Endothelial cell of umbilical vein (primary cell): Measurements from ENCODE around the gene MAPKBP1. TPM values are rescaled to one million over a fixed set of nuclear protein-coding genes. Genes with fewer than 3 reads are reported as not detected.

ENCODE experiments used
- BruUV-seq: library from RNA; stranded (reverse); fragments of 400-500 nt; replicated peaks from 2 replicates; lab custom pipeline; 2021; lab: Mats Ljungman, UMichigan
- CTCF ChIA-PET: fragments of 300-600, 350-600 bp; sonication (Branson Sonifier 250); formaldehyde crosslinking; loops from one replicate; lab custom pipeline; 2021; ENCODE audit warnings: antibody characterized with exemption, inconsistent platforms; lab: Charles Lee
- POLR2A ChIA-PET: fragments of 300-600, 350-600 bp; sonication (Branson Sonifier 250); formaldehyde crosslinking; loops from one replicate; lab custom pipeline; 2021; ENCODE audit warnings: antibody characterized with exemption, inconsistent platforms; lab: Charles Lee
- DNase-seq: peaks from one replicate; pipeline ENCODE4 v3.0.0-alpha.2; 2011; ENCODE audit warnings: low read depth, low spot score
- FAIRE-seq: peaks from 2 replicates; lab custom pipeline; 2011; peaks lifted over from hg19 to GRCh38; lab: Jason Lieb, UNC
- H2AFZ ChIP-seq: 2 replicates; pipeline ENCODE4 v1.6.0; 2012; ENCODE audit warnings: low read depth, low read length, control low read depth, inconsistent platforms
- H3K27ac ChIP-seq: 2 replicates; pipeline ENCODE4 v1.5.1; 2011; ENCODE audit warnings: low read depth, mild to moderate bottlenecking, control low read depth, low read length, moderate library complexity; ENCODE audit not compliant: insufficient read depth
- H3K27me3 ChIP-seq, 2 experiments: 2 replicates each; pipeline versions ENCODE4 v1.6.0 to v1.6.1; 2011; ENCODE audit warnings: low read length in 2 of 2, mixed read lengths in 1 of 2; ENCODE audit not compliant: control insufficient read depth in 2 of 2, insufficient read depth in 2 of 2
- H3K36me3 ChIP-seq, 2 experiments: 2 replicates in 1 of 2; 3 replicates in 1 of 2; pipeline ENCODE4 v1.5.1; 2011; ENCODE audit warnings: low read length in 2 of 2, mild to moderate bottlenecking in 1 of 2, moderate library complexity in 1 of 2; ENCODE audit not compliant: control insufficient read depth in 2 of 2, insufficient read depth in 2 of 2; ENCODE audit errors: extremely low read depth in 1 of 2
- H3K4me1 ChIP-seq: 3 replicates; pipeline ENCODE4 v1.5.1; 2011; ENCODE audit warnings: mild to moderate bottlenecking, low read length; ENCODE audit not compliant: control insufficient read depth, insufficient read depth; ENCODE audit errors: extremely low read depth
- H3K4me2 ChIP-seq: 2 replicates; pipeline ENCODE4 v1.6.1; 2011; ENCODE audit warnings: low read length, control low read depth, mixed read lengths; ENCODE audit not compliant: insufficient read depth
- H3K4me3 ChIP-seq, 3 experiments: fragments of 200-600 bp in 1 of 3; sonication (generic), shearing (Covaris generic) in 1 of 3; replicated peaks in 1 of 3; 2 replicates each; pipeline ENCODE4 v1.5.1; 2011 to 2016; ENCODE audit warnings: control low read depth in 3 of 3, low read length in 3 of 3, mild to moderate bottlenecking in 2 of 3, inconsistent platforms in 1 of 3, low read depth in 1 of 3, moderate library complexity in 1 of 3; ENCODE audit not compliant: insufficient read depth in 1 of 3
- H3K79me2 ChIP-seq: 2 replicates; pipeline ENCODE4 v1.6.0; 2012; ENCODE audit warnings: low read length, inconsistent platforms; ENCODE audit not compliant: control insufficient read depth, insufficient read depth
- H3K9ac ChIP-seq: replicated peaks from 2 replicates; pipeline ENCODE3; 2011; ENCODE audit warnings: low read length, control low read depth; ENCODE audit not compliant: insufficient read depth; ENCODE audit errors: extremely low read depth
- H3K9me1 ChIP-seq: replicated peaks from 3 replicates; pipeline ENCODE4 v1.6.0; 2011; ENCODE audit warnings: mild to moderate bottlenecking, low read length; ENCODE audit not compliant: control insufficient read depth, insufficient read depth; ENCODE audit errors: extremely low read depth
- H3K9me3 ChIP-seq: replicated peaks from 2 replicates; pipeline ENCODE4 v1.5.1; 2012; ENCODE audit warnings: low read length, inconsistent platforms; ENCODE audit not compliant: control insufficient read depth, insufficient read depth
- H4K20me1 ChIP-seq: replicated peaks from 2 replicates; pipeline ENCODE3; 2011; ENCODE audit warnings: mild to moderate bottlenecking, low read length; ENCODE audit not compliant: control insufficient read depth, insufficient read depth; ENCODE audit errors: extremely low read depth
- CTCF ChIP-seq, 2 donors: IDR thresholded peaks; 1 replicate in 1 of 2; 2 replicates in 1 of 2; pipeline ENCODE4 v1.5.1; 2011; ENCODE audit warnings: low read length in 2 of 2, mild to moderate bottlenecking in 2 of 2, moderate library complexity in 2 of 2, control low read depth in 1 of 2, inconsistent platforms in 1 of 2, low read depth in 1 of 2; ENCODE audit not compliant: insufficient read depth in 1 of 2; ENCODE audit errors: extremely low read depth in 1 of 2
- EZH2 ChIP-seq: IDR thresholded peaks from 2 replicates; pipeline ENCODE4 v1.6.1; 2012; ENCODE audit warnings: borderline replicate concordance, low read depth, mild to moderate bottlenecking, moderate library complexity, low read length, inconsistent platforms; ENCODE audit not compliant: severe bottlenecking
- FOS ChIP-seq: IDR thresholded peaks from 2 replicates; pipeline ENCODE4 v1.6.1; 2011; ENCODE audit warnings: mild to moderate bottlenecking, low read length, moderate library complexity, borderline replicate concordance; ENCODE audit not compliant: insufficient read depth
- GATA2 ChIP-seq: IDR thresholded peaks from 2 replicates; pipeline ENCODE4 v1.7.0; 2011; ENCODE audit warnings: low read depth, mild to moderate bottlenecking, moderate library complexity, mixed read lengths, low read length; ENCODE audit not compliant: insufficient read length, insufficient read depth
- JUN ChIP-seq: IDR thresholded peaks from 2 replicates; pipeline ENCODE4 v1.6.1; 2011; ENCODE audit warnings: borderline replicate concordance, low read depth; ENCODE audit not compliant: insufficient read length, insufficient read depth
- MAX ChIP-seq: IDR thresholded peaks from 2 replicates; pipeline ENCODE4 v1.6.1; 2011; ENCODE audit not compliant: insufficient read depth, insufficient read length
- MYC ChIP-seq: IDR thresholded peaks from one replicate; pipeline ENCODE4 v1.6.1; 2011; ENCODE audit warnings: mild to moderate bottlenecking, low read depth, low read length
- POLR2A ChIP-seq: IDR thresholded peaks from 2 replicates; pipeline ENCODE4 v1.6.1; 2012; ENCODE audit warnings: low read depth, mild to moderate bottlenecking, control low read depth, low read length
- POLR2AphosphoS5 ChIP-seq: IDR thresholded peaks from 2 replicates; pipeline ENCODE4 v1.6.1; 2012; ENCODE audit warnings: low read depth, mild to moderate bottlenecking, control low read depth, low read length, moderate library complexity; ENCODE audit not compliant: insufficient read depth
- dilution Hi-C: fragments of 300-500 bp; cut with MboI; formaldehyde crosslinking; loops from one replicate; pipeline ENCODE4 v1.15.0; 2019; ENCODE audit warnings: low sequenced_read_pairs; ENCODE audit not compliant: extremely low pct_ligation_motif_present
- intact Hi-C: fragments of 100-400 bp; cut with micrococcal nuclease; formaldehyde crosslinking; loops from one replicate; pipeline ENCODE4 v1.10.0; 2022
- polyA plus RNA-seq, 4 experiments: library from polyadenylated mRNA; depleted of rRNA in 3 of 4; stranded (reverse) in 3 of 4; unstranded in 1 of 4; fragments of >200 nt; gene quantifications; 2 replicates each; pipeline versions ENCODE4 v1.2.1 to v1.2.3, GENCODE V29; 2011 to 2012; ENCODE audit warnings: missing spikeins in 1 of 4
- total RNA-seq: library from RNA; stranded (reverse); gene quantifications from 2 replicates; pipeline ENCODE4 v1.2.3, GENCODE V29; 2021

The MAPKBP1 gene
- total and polyA plus RNA-seq, 2 donors (not counting 3 experiments of a cell fraction or from before 2014, with no cell fraction given), result 12.3 to 55.8 TPM

GRCh38 chr15:41853831-41854230, 79.5 kb downstream of the MAPKBP1 start:
- no peak overlapping the region for H3K27ac ChIP-seq
- no peak overlapping the region for H3K4me3 ChIP-seq
- H3K9me1 ChIP-seq, result no peaks in the 10 kb centered on the region
- H3K79me2 ChIP-seq, result no peaks in the 10 kb centered on the region
- dilution Hi-C loops (no loop called here), intact Hi-C loops (no loop called here)
- no peak overlapping the region for H3K9ac ChIP-seq
- H2AFZ ChIP-seq, result no peak overlapping the region
- H3K4me2 ChIP-seq, result no peak overlapping the region
- ChIA-PET CTCF (interaction anchor here (1.8 to 3.2 kb wide), 2 partner anchors 10 to 51 kb away, joined by 5 to 12 read pairs; no protein-coding TSS in a partner anchor), POLR2A (no interaction called here)
- no peak for FAIRE-seq
- peaks cover 6 to 41% of the 10 kb centered on the region in 2 experiments for H3K36me3 ChIP-seq
- H3K9me3 ChIP-seq, result no peaks in the 10 kb centered on the region
- BruUV-seq, result no TSS peak
- no peak for DNase-seq
- no peaks in the 10 kb centered on the region for H4K20me1 ChIP-seq
- H3K27me3 ChIP-seq, result no peaks in the 10 kb centered on the region
- TF ChIP-seq FOS (no peak), POLR2A (no peak), POLR2AphosphoS5 (no peak), GATA2 (no peak), JUN (no peak), MYC (no peak), EZH2 (no peak), CTCF (IDR thresholded peaks at IDR 0.05; ENCODE audit: extremely low read depth in 1 of 2, insufficient read depth in 1 of 2, low read depth in 1 of 2, low read length in 2 of 2) (no peak), MAX (no peak)
- H3K4me1 ChIP-seq, result no peaks in the 10 kb centered on the region
